Renal pelvis (tissue), 3 donors: ENCODE measurements around the gene PPP3R2. TPM values are rescaled to one million over a fixed set of nuclear protein-coding genes. Genes with fewer than 3 reads are reported as not detected.

Experiments
- polyA plus RNA-seq, 3 donors: library from polyadenylated mRNA; unstranded; fragments of 120-200 nt; gene quantifications; one replicate each; pipeline ENCODE4 v1.2.1, GENCODE V29; 2013; ENCODE audit not compliant: insufficient read length in 3 of 3

Gene PPP3R2
- polyA plus RNA-seq, 3 donors: 0.10 TPM; not detected in 1

Other genes with a start within 250 kb of the PPP3R2 start
- gene BAAT, start 210.0 kb downstream of the PPP3R2 start, polyA plus RNA-seq: under 1 TPM; 0.31 to 0.47 (median 0.42) TPM
- gene MRPL50, start 196.4 kb downstream of the PPP3R2 start, polyA plus RNA-seq: 10 to 100 TPM; 21.7 to 24.4 (median 23.7) TPM
- gene ZNF189, start 196.1 kb downstream of the PPP3R2 start, polyA plus RNA-seq: 10 to 100 TPM; 38.9 to 49.8 (median 44.3) TPM
- 100 to 1,000 TPM; 742 to 756 (median 745) TPM for gene ALDOB, start 159.2 kb downstream of the PPP3R2 start, polyA plus RNA-seq
- gene RNF20, start 61.1 kb downstream of the PPP3R2 start, polyA plus RNA-seq: 10 to 100 TPM; 56.2 to 70.5 (median 60.6) TPM
- gene GRIN3A, start 143.7 kb upstream of the PPP3R2 start, polyA plus RNA-seq: 1 to 10 TPM; 1.1 to 1.6 (median 1.5) TPM